ENCODE data around the gene DERL3. TPM values are rescaled to one million over a fixed set of nuclear protein-coding genes. Genes with fewer than 3 reads are reported as not detected.

The DERL3 gene
- total RNA-seq, 1 experiment from 2014 or later: 1.5 TPM

GRCh38 chr22:23846081-23846469 is 7.3 kb upstream of the DERL3 start:
- intact Hi-C loops (cut with micrococcal nuclease; ENCODE audit: unreplicated experiment): loop anchor here (5.0 kb wide), 2 partner anchors 79 to 304 kb away; partner anchors contain the start of gene CHCHD10
- TF ChIP-seq EZH2 (IDR thresholded peaks at IDR 0.05; ENCODE audit: borderline replicate concordance, low read depth, low read length, poor library complexity, severe bottlenecking) (no peak), CTCF (conservative IDR thresholded peaks at IDR 0.05; ENCODE audit: low read depth, low read length) (no peak)
- ChIA-PET CTCF (interaction anchor here (0.5 kb wide), 1 partner anchor 11 kb away, joined by 3 read pairs; no protein-coding TSS in a partner anchor), POLR2A (ENCODE audit: low non-redundant PET) (interaction anchor here (0.6 kb wide), 1 partner anchor 87 kb away, joined by 3 read pairs; no protein-coding TSS in a partner anchor)
- no peak for DNase-seq (ENCODE audit: low spot score)
- Histone ChIP-seq H3K4me3 (ENCODE audit: low read depth, low read length, poor library complexity, severe bottlenecking) (no peak overlapping the region), H3K27ac (ENCODE audit: low read depth, low read length, poor library complexity, severe bottlenecking) (no peak overlapping the region), H3K27me3 (replicated peaks; ENCODE audit: insufficient read depth, low read depth, low read length, poor library complexity) (no peaks in the 10 kb centered on the region), H3K36me3 (ENCODE audit: insufficient read depth, low read length, poor library complexity, severe bottlenecking) (no peaks in the 10 kb centered on the region), H3K4me1 (ENCODE audit: insufficient read depth, low read length, poor library complexity, severe bottlenecking) (peaks cover 4% of the 10 kb centered on the region), H3K9me3 (ENCODE audit: low read depth, low read length, poor library complexity, severe bottlenecking) (no peaks in the 10 kb centered on the region)
- BruUV-seq (replicated peaks): no TSS peak

GRCh38 chr22:23845265-23846080 is 6.7 kb upstream of the DERL3 start:
- H3K27ac ChIP-seq (ENCODE audit: low read depth, low read length, poor library complexity, severe bottlenecking): no peak overlapping the region
- no peak for DNase-seq (ENCODE audit: low spot score)
- H3K36me3 ChIP-seq (ENCODE audit: insufficient read depth, low read length, poor library complexity, severe bottlenecking): no peaks in the 10 kb centered on the region
- intact Hi-C loops (cut with micrococcal nuclease; ENCODE audit: unreplicated experiment): loop anchor here (5.0 kb wide), 2 partner anchors 78 to 303 kb away; partner anchors contain the start of gene CHCHD10
- POLR2A ChIA-PET (ENCODE audit: low non-redundant PET): interaction anchor here (0.6 kb wide), 1 partner anchor 87 kb away, joined by 3 read pairs; no protein-coding TSS in a partner anchor
- no peak overlapping the region for H3K4me3 ChIP-seq (ENCODE audit: low read depth, low read length, poor library complexity, severe bottlenecking)
- no peaks in the 10 kb centered on the region for H3K27me3 ChIP-seq (replicated peaks; ENCODE audit: insufficient read depth, low read depth, low read length, poor library complexity)
- peaks cover 4% of the 10 kb centered on the region for H3K4me1 ChIP-seq (ENCODE audit: insufficient read depth, low read length, poor library complexity, severe bottlenecking)
- TF ChIP-seq CTCF (conservative IDR thresholded peaks at IDR 0.05; ENCODE audit: low read depth, low read length) (no peak), EZH2 (IDR thresholded peaks at IDR 0.05; ENCODE audit: borderline replicate concordance, low read depth, low read length, poor library complexity, severe bottlenecking) (no peak)
- CTCF ChIA-PET: interaction anchor here (0.5 kb wide), 1 partner anchor 12 kb away, joined by 3 read pairs; no protein-coding TSS in a partner anchor
- H3K9me3 ChIP-seq (ENCODE audit: low read depth, low read length, poor library complexity, severe bottlenecking): no peaks in the 10 kb centered on the region
- BruUV-seq (replicated peaks): no TSS peak

GRCh38 chr22:23844739-23845202 is 6.0 kb upstream of the DERL3 start:
- intact Hi-C loops (cut with micrococcal nuclease; ENCODE audit: unreplicated experiment): loop anchor here (5.0 kb wide), 2 partner anchors 77 to 302 kb away; partner anchors contain the start of gene CHCHD10
- H3K27me3 ChIP-seq (replicated peaks; ENCODE audit: insufficient read depth, low read depth, low read length, poor library complexity): no peaks in the 10 kb centered on the region
- no peak for DNase-seq (ENCODE audit: low spot score)
- BruUV-seq (replicated peaks): no TSS peak
- TF ChIP-seq CTCF (conservative IDR thresholded peaks at IDR 0.05; ENCODE audit: low read depth, low read length): no peak
- TF ChIP-seq EZH2 (IDR thresholded peaks at IDR 0.05; ENCODE audit: borderline replicate concordance, low read depth, low read length, poor library complexity, severe bottlenecking): no peak
- H3K4me1 ChIP-seq (ENCODE audit: insufficient read depth, low read length, poor library complexity, severe bottlenecking): peaks cover 4% of the 10 kb centered on the region
- no peak overlapping the region for H3K4me3 ChIP-seq (ENCODE audit: low read depth, low read length, poor library complexity, severe bottlenecking)
- ChIA-PET CTCF (no interaction called here), POLR2A (ENCODE audit: low non-redundant PET) (no interaction called here)
- H3K36me3 ChIP-seq (ENCODE audit: insufficient read depth, low read length, poor library complexity, severe bottlenecking): no peaks in the 10 kb centered on the region
- H3K9me3 ChIP-seq (ENCODE audit: low read depth, low read length, poor library complexity, severe bottlenecking): no peaks in the 10 kb centered on the region
- H3K27ac ChIP-seq (ENCODE audit: low read depth, low read length, poor library complexity, severe bottlenecking): no peak overlapping the region

Data from A673 (cell line).